Hepatic stellate cell (primary cell): Measurements from ENCODE around the gene CHD9.
"Not testable (repeated sequence)": the region's sequence is repeated elsewhere in the genome, so short reads cannot be mapped to it uniquely, and the experiment has no call there.

Source experiments
- DNase-seq: peaks from one replicate; pipeline ENCODE4 v3.0.0; 2011; ENCODE audit warnings: low spot score

The CHD9 gene

GRCh38 chr16:53074296-53074695 is 19.5 kb downstream of the CHD9 start:
- DNase-seq: not testable (repeated sequence)

GRCh38 chr16:53075461-53075860 is 20.7 kb downstream of the CHD9 start:
- not testable (repeated sequence) for DNase-seq

DNA sequence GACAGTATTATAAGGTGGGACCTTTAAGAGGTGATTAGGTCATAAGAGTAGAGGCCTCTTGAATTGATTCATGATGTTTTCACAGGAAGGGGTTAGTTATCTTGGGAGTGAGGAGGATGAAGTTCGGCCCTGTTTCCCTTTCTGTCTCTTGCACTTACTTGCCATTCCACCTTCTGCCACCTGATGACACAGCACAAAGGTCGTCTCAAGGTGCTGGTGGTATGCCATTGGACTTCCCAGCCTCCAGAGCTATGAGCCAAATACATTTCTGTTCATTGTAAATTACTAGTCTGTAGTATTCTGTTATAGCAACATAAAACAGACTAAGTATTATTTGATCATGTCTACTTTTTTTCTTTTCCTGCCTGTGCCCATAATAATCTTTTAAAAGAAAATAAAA is 23.5 kb downstream of the CHD9 start:
- no peak for DNase-seq

- no peak for DNase-seq
Observed at GRCh38 chr16:53078765-53079485, 24.1 kb downstream of the CHD9 start.

GRCh38 chr16:53080345-53081031 is 25.7 kb downstream of the CHD9 start:
- DNase-seq: peak; percentile 70

DNA sequence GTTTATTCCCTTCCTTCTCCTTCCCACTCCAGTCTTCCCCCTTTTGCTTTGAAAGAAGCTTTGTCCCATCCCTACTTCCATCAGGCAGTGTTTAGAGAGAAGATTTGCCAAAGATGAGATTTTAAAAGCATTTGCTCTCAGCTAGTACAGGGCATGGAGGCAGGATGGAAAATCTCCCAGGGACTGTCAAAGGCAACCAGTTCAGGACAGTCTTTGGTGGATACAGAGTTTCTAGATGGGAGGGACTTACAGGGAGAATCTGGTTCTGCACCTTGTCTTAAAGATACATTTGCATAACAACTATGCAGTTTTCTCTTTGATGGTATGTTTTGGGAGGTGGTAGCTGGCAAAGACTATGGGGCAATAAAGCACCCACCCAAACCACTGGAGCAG is 26.2 kb downstream of the CHD9 start:
- DNase-seq: no peak

GRCh38 chr16:53081686-53082407 is 27.1 kb downstream of the CHD9 start:
- DNase-seq: no peak

DNA sequence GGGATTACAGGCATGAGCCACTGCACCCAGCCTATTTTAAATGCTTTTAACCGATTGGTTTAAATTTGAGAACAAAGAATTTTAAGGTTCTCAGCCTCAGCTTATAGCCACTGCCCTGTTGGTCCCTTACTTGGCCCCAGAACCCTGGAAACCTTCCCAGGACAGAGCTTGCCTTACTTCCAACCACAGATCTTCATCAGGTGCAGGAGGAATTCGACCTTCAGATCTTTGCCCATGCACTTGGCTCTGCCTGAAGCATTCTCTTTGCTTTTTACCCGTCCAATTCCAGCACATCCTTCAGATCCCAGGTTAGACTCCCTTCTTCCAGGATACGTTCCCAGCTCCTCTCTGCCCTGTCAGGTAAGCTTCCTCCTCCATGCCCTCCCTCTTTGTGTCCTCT is 27.7 kb downstream of the CHD9 start:
- DNase-seq: no peak

- no peak for DNase-seq
Observed at GRCh38 chr16:53083119-53083518, 28.3 kb downstream of the CHD9 start.

DNA sequence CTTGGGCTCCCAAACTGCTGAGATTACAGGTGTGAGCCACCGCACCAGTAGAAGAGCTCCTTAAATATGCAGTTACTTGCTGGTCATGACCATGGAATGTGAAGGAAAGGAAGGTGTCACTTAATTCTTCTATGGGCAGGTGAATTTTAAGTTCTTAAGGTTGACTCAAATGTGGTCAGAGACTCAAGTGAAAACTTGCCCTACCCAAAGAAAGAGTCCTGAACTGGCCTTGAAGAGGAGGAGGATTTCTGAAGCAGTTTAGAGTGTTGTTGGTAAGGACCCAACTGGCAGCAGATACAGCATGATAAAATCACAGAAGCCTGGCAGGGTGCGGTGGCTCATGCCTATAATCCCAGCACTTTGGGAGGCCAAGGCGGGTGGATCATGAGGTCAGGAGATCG is 29.4 kb downstream of the CHD9 start:
- no peak for DNase-seq

DNA sequence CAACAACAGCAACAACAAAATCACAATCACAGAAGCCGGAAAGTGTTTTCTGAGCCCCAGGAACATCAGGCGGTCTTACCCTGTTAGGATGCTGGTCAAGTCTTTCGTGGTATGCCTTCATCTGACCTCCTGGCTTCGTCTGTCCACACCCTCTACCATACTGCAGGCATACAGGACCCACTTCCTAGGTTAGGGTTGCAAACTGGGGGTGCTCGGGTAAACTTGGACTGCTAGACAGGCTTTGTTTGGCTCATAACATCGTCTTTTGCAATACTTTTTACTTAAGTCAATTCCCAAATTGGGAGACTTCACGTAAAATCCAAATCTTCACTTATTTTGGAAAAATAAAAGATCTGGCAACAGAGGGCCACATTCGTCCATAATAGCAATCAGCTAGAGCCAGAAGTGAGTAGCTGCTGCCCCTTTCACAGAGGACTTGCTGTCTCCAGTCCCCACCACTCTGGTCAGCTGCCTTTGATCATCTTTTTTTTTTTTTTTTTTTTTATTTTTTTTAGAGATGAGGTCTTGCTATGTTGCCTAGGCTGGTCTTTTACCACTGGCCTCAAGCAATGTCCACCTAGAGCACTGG is 30.0 kb downstream of the CHD9 start:
- DNase-seq: no peak

GRCh38 chr16:53085369-53085843 is 30.6 kb downstream of the CHD9 start:
- no peak for DNase-seq

- no peak for DNase-seq
Observed at GRCh38 chr16:53085931-53086421, 31.2 kb downstream of the CHD9 start.

GRCh38 chr16:53087101-53087500 is 32.3 kb downstream of the CHD9 start:
- DNase-seq: no peak

DNA sequence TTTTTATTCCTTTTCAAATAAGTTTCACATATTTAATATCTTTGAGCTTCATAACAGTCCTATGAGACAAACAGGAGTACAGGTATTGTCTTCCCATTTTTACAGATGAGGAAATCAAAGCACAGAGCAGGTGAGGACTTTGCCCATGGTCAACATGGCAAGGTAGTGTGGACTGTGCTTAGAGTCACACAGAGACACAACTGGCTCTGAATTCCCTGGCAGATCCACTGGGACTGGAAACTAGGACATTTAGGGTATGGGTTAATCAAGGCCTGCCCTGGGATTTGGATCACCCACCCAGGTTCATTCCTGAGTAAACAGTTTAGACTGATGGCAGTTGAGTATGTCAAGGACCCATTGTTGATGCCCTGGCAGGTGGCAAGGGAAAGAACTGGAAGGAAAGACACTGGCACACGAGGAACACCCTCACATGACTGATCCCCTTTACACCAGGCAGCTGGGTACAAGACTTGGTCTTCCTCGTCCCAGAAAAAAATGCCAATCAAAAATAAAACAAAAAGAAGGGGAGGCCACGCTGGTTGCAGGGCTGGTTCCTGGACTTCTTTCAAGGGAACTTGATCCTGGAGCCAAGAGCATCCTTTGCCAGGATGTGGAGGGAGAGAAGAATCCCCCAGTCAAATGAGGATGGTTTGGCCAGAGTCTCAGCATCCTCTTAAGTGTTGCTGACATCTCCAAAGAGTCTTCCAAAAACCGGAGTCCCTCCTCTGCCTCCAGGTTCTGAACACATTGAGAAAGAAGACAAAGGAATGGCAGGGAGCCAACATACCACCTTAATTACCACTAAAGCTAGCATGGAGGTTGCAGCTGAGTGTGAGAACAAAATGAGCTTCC is 34.9 kb downstream of the CHD9 start:
- no peak for DNase-seq

DNA sequence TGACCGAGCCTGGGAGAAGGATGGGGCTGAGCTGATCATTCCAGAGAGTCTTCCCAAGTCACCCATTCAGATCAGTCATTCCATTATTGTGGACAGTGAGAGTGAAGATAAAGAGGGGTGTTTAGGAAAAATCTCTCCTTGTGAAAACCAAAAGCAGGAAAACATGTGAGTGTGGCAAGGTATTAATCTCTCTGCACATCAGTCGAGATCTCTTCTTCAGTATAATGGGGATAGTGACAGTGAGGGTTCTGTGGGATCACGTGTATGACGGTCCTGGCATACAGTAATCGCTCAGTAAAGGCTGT is 35.4 kb downstream of the CHD9 start:
- no peak for DNase-seq

GRCh38 chr16:53090591-53091411 is 36.0 kb downstream of the CHD9 start:
- DNase-seq: peak; percentile 91

GRCh38 chr16:53091466-53092211 is 36.8 kb downstream of the CHD9 start:
- peak; percentile 61 for DNase-seq

- DNase-seq: no peak
Observed at GRCh38 chr16:53092284-53092683, 37.5 kb downstream of the CHD9 start.

GRCh38 chr16:53093162-53093744 is 38.5 kb downstream of the CHD9 start:
- DNase-seq: no peak
